ENCODE measurements around the gene RBMY1A1. TPM values are rescaled to one million over a fixed set of nuclear protein-coding genes. Genes with fewer than 3 reads are reported as not detected.
"Not testable (repeated sequence)": the region's sequence is repeated elsewhere in the genome, so short reads cannot be mapped to it uniquely, and the experiment has no call there.

The RBMY1A1 gene
- total RNA-seq = not detected in 2 replicates

DNA sequence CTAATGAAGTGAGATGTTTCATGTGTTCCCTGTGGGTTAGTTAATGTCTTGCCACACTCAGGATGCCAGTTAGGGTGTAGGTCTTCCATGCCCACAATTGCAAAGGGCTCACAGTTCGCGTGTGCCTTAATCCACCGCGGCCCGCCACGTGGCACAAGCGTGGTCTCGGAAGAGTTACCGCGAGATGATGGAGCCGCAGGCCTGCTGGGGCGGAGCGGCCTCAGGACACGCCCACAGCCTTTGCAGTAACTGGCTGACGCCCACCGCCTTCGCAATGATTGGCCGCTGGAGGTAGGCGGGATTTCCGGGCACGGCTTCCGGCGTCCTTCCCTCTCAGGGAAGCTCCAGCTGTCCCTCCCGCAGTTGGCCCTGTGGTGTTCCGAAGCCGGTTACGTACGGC lies at the start of gene RBMY1A1:
TSS of gene RBMY1A1 (plus strand) at position 301 of the 400 bp plus-strand sequence. CDS start 2,013 bp downstream, outside the sequence.
- H3K27ac ChIP-seq (ENCODE audit: low read depth, low read length); H3K4me2 ChIP-seq (ENCODE audit: insufficient read depth, low read length); H2AFZ ChIP-seq (ENCODE audit: low read length); DNase-seq (ENCODE audit: insufficient read length, low spot score, missing footprints); H3K4me3 ChIP-seq (ENCODE audit: insufficient read depth, low read length); H3K4me1 ChIP-seq (ENCODE audit: insufficient read depth, low read length); H4K20me1 ChIP-seq (ENCODE audit: insufficient read depth, low read length); H3K9me3 ChIP-seq (ENCODE audit: low read depth, low read length); H3K79me2 ChIP-seq (ENCODE audit: insufficient read depth, low read length); H3K36me3 ChIP-seq (ENCODE audit: insufficient read depth, low read length); H3K27me3 ChIP-seq (ENCODE audit: insufficient read depth, low read length): not testable (repeated sequence)

- H3K27me3 ChIP-seq (ENCODE audit: insufficient read depth, low read length); H3K36me3 ChIP-seq (ENCODE audit: insufficient read depth, low read length); H3K4me1 ChIP-seq (ENCODE audit: insufficient read depth, low read length); H4K20me1 ChIP-seq (ENCODE audit: insufficient read depth, low read length); H2AFZ ChIP-seq (ENCODE audit: low read length); H3K79me2 ChIP-seq (ENCODE audit: insufficient read depth, low read length); H3K9me3 ChIP-seq (ENCODE audit: low read depth, low read length); H3K4me2 ChIP-seq (ENCODE audit: insufficient read depth, low read length); DNase-seq (ENCODE audit: insufficient read length, low spot score, missing footprints); H3K4me3 ChIP-seq (ENCODE audit: insufficient read depth, low read length); H3K27ac ChIP-seq (ENCODE audit: low read depth, low read length): not testable (repeated sequence)
Measured at GRCh38 chrY:21511038-21511437, 23.6 kb upstream of the RBMY1A1 start, which contains the start of gene RBMY1B. TSS of gene RBMY1B (plus strand) at chrY:21511338. CDS start at chrY:21513351, 2,013 bp downstream.

DNA sequence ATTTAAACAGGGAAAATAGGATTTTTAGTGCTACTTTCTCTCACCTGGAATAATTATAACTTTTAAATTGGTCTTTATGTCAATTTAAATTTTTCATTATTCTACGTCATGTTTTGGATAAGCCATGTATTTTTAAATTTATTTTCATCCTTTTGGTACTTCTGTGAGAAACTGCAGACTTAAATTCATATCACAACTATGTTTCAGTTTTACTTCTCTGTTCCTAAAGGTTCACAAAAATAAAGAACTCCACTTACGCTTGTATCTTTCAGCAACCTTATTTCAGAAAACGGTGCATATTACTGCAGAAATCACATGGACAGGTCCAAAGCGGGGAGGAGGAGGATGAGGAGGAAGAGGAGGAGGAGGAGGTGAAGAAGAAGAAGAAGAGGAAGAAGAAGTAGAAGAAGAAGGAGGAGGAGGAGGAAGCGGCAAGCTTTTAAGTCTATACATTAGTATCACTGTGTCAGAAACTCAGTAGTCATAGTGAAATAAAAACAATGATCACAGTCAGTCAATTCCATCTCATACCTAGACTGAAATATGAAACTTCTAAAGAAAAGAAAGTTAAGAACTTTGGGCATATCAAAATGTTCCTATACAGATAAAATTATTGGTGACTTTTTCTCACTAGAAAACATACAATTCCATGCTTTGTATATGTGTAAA lies 24.8 kb downstream of the RBMY1A1 start:
- DNase-seq (ENCODE audit: insufficient read length, low spot score, missing footprints); H4K20me1 ChIP-seq (ENCODE audit: insufficient read depth, low read length); H2AFZ ChIP-seq (ENCODE audit: low read length); H3K4me2 ChIP-seq (ENCODE audit: insufficient read depth, low read length); H3K79me2 ChIP-seq (ENCODE audit: insufficient read depth, low read length); H3K4me1 ChIP-seq (ENCODE audit: insufficient read depth, low read length); H3K36me3 ChIP-seq (ENCODE audit: insufficient read depth, low read length); H3K9me3 ChIP-seq (ENCODE audit: low read depth, low read length); H3K27me3 ChIP-seq (ENCODE audit: insufficient read depth, low read length); H3K27ac ChIP-seq (ENCODE audit: low read depth, low read length); H3K4me3 ChIP-seq (ENCODE audit: insufficient read depth, low read length): not testable (repeated sequence)

GRCh38 chrY:21585449-21585848 lies 50.8 kb downstream of the RBMY1A1 start:
- no peaks in the 10 kb centered on the region for H3K4me1 ChIP-seq (ENCODE audit: insufficient read depth, low read length)
- H3K27me3 ChIP-seq (ENCODE audit: insufficient read depth, low read length) = no peaks in the 10 kb centered on the region
- TF ChIP-seq, protein P1, sequence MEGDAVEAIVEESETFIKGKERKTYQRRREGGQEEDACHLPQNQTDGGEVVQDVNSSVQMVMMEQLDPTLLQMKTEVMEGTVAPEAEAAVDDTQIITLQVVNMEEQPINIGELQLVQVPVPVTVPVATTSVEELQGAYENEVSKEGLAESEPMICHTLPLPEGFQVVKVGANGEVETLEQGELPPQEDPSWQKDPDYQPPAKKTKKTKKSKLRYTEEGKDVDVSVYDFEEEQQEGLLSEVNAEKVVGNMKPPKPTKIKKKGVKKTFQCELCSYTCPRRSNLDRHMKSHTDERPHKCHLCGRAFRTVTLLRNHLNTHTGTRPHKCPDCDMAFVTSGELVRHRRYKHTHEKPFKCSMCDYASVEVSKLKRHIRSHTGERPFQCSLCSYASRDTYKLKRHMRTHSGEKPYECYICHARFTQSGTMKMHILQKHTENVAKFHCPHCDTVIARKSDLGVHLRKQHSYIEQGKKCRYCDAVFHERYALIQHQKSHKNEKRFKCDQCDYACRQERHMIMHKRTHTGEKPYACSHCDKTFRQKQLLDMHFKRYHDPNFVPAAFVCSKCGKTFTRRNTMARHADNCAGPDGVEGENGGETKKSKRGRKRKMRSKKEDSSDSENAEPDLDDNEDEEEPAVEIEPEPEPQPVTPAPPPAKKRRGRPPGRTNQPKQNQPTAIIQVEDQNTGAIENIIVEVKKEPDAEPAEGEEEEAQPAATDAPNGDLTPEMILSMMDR (IDR thresholded peaks at IDR 0.05; ENCODE audit: extremely low read depth, low read depth, low read length) = no peak
- H2AFZ ChIP-seq (ENCODE audit: low read length) = no peak overlapping the region
- H3K4me2 ChIP-seq (ENCODE audit: insufficient read depth, low read length) = no peak overlapping the region
- H3K9me3 ChIP-seq (ENCODE audit: low read depth, low read length) = no peaks in the 10 kb centered on the region
- H3K79me2 ChIP-seq (ENCODE audit: insufficient read depth, low read length) = no peaks in the 10 kb centered on the region
- no peaks in the 10 kb centered on the region for H4K20me1 ChIP-seq (ENCODE audit: insufficient read depth, low read length)
- no peak for DNase-seq (ENCODE audit: insufficient read length, low spot score, missing footprints)
- no peak overlapping the region for H3K4me3 ChIP-seq (ENCODE audit: insufficient read depth, low read length)
- no peak overlapping the region for H3K27ac ChIP-seq (ENCODE audit: low read depth, low read length)
- no peaks in the 10 kb centered on the region for H3K36me3 ChIP-seq (ENCODE audit: insufficient read depth, low read length)

GRCh38 chrY:21586454-21586853 lies 51.8 kb downstream of the RBMY1A1 start:
- H3K36me3 ChIP-seq (ENCODE audit: insufficient read depth, low read length); H3K27me3 ChIP-seq (ENCODE audit: insufficient read depth, low read length); H3K27ac ChIP-seq (ENCODE audit: low read depth, low read length); H3K4me1 ChIP-seq (ENCODE audit: insufficient read depth, low read length); H2AFZ ChIP-seq (ENCODE audit: low read length); H3K9me3 ChIP-seq (ENCODE audit: low read depth, low read length); H3K4me2 ChIP-seq (ENCODE audit: insufficient read depth, low read length); H3K4me3 ChIP-seq (ENCODE audit: insufficient read depth, low read length); H3K79me2 ChIP-seq (ENCODE audit: insufficient read depth, low read length); DNase-seq (ENCODE audit: insufficient read length, low spot score, missing footprints); H4K20me1 ChIP-seq (ENCODE audit: insufficient read depth, low read length): not testable (repeated sequence)

DNA sequence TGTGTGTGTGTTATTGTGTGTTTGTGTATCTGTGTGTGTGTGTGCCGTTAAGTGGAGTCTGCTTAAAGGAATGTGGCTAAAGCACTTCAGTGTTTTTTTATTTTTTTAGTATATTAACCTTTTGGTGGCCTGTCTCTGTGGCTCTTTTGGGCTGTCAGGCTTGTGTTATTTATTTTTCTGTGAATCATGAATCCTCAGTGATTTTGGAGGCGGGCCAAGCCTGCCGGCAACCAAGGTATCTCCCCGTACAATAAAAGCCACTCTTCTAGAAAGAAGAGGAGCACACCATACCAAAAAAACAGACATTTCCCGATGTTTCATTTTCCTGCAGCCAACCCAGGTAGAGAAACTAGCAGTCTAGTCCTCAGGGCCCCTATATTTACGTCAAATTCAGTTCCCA lies 57.4 kb downstream of the RBMY1A1 start:
- TF ChIP-seq, protein P1 (IDR thresholded peaks at IDR 0.05; ENCODE audit: extremely low read depth, low read depth, low read length) = no peak
- Histone ChIP-seq H3K4me1 (ENCODE audit: insufficient read depth, low read length) (no peaks in the 10 kb centered on the region), H3K36me3 (ENCODE audit: insufficient read depth, low read length) (no peaks in the 10 kb centered on the region), H4K20me1 (ENCODE audit: insufficient read depth, low read length) (no peaks in the 10 kb centered on the region), H3K27me3 (ENCODE audit: insufficient read depth, low read length) (no peaks in the 10 kb centered on the region), H3K4me3 (ENCODE audit: insufficient read depth, low read length) (no peak overlapping the region), H3K79me2 (ENCODE audit: insufficient read depth, low read length) (no peaks in the 10 kb centered on the region), H3K4me2 (ENCODE audit: insufficient read depth, low read length) (no peak overlapping the region), H2AFZ (ENCODE audit: low read length) (no peak overlapping the region), H3K9me3 (ENCODE audit: low read depth, low read length) (no peaks in the 10 kb centered on the region), H3K27ac (ENCODE audit: low read depth, low read length) (no peak overlapping the region)
- no peak for DNase-seq (ENCODE audit: insufficient read length, low spot score, missing footprints)

DNA sequence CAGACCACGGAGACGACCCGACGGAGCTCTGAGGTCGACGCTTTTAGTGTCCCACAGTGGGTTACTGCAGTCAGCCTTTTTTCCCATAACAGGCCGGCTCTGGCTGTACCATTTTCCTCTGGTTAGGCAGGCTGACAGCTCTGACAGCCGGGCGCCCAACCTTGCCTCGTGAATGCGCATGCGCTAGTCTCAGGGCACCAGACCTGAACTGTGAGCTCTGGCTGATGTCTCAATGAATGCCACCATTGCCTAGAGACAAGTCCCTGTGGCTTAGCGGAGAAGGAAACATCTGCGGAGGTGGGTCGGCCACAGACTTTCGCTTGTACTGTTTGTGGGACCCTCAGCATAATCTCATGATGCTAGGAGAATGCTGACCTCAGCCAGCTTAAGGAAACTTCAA lies 61.6 kb downstream of the RBMY1A1 start:
- H3K4me2 ChIP-seq (ENCODE audit: insufficient read depth, low read length); H3K27ac ChIP-seq (ENCODE audit: low read depth, low read length); H2AFZ ChIP-seq (ENCODE audit: low read length); H3K4me3 ChIP-seq (ENCODE audit: insufficient read depth, low read length); DNase-seq (ENCODE audit: insufficient read length, low spot score, missing footprints); H3K27me3 ChIP-seq (ENCODE audit: insufficient read depth, low read length); H3K79me2 ChIP-seq (ENCODE audit: insufficient read depth, low read length); H3K9me3 ChIP-seq (ENCODE audit: low read depth, low read length); H3K4me1 ChIP-seq (ENCODE audit: insufficient read depth, low read length); H4K20me1 ChIP-seq (ENCODE audit: insufficient read depth, low read length); H3K36me3 ChIP-seq (ENCODE audit: insufficient read depth, low read length): not testable (repeated sequence)
